Daoy (cell line): Measurements from ENCODE around the gene PTGER4. TPM values are rescaled to one million over a fixed set of nuclear protein-coding genes. Genes with fewer than 3 reads are reported as not detected.
A peak's percentile ranks its signal among the peaks of the same experiment; 100 is the strongest.
"Not testable (repeated sequence)": the region's sequence is repeated elsewhere in the genome, so short reads cannot be mapped to it uniquely, and the experiment has no call there.

Experiments
- DNase-seq: peaks from one replicate; pipeline ENCODE4 v3.0.0-alpha.2; 2015; ENCODE audit warnings: low read depth
- total RNA-seq: library from RNA; depleted of rRNA; stranded (reverse); fragments of >200 nt; shearing (Covaris generic); gene quantifications from 2 replicates; pipeline ENCODE4 v1.2.3, GENCODE V29; 2014

Gene PTGER4
- total RNA-seq, 1 experiment from 2014 or later, result 4.5 TPM

DNA sequence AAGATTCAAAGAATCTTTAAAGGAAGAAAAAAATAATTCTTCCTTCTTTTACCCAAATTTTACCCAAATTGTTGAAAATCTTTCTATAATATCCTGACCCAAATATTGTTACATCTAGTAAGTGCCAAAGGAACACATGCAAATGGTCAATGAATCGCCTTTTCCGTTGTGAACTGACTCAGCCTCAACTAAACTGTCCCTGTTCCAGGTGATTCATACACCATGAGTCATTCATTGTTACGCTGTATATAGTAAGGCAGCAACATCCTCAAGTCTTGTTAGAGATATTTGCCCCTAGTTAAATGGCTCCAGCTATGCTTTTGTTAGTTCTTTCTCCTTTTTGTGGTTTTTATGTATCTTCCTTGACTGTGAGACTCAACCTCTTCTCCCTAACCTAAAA, 9.7 kb downstream of the PTGER4 start:
- DNase-seq, result peak; percentile 92

DNA sequence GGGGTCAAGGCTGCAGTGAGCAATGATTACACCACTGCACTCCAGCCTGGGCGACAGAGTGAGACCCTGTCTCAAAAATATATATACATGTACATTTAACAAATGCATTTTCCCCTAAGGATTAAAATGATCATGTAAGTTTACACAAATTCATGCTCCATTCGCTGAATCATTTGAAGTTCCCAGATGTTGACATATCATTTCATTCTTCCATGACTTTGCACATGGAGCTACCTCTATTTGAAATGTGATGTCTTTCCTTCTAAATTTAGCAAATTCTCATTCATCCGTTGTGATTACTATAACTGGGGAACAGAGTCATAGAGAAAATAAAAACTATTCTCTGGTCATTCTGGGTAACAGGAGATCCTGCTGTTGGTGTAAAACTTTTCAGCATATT, 10.6 kb downstream of the PTGER4 start:
- DNase-seq, result no peak

DNA sequence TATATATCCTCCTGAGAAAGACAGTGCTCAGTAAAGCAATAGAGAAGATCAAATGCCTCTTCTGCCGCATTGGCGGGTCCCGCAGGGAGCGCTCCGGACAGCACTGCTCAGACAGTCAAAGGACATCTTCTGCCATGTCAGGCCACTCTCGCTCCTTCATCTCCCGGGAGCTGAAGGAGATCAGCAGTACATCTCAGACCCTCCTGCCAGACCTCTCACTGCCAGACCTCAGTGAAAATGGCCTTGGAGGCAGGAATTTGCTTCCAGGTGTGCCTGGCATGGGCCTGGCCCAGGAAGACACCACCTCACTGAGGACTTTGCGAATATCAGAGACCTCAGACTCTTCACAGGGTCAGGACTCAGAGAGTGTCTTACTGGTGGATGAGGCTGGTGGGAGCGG, 12.2 kb downstream of the PTGER4 start:
- DNase-seq, result no peak

DNA sequence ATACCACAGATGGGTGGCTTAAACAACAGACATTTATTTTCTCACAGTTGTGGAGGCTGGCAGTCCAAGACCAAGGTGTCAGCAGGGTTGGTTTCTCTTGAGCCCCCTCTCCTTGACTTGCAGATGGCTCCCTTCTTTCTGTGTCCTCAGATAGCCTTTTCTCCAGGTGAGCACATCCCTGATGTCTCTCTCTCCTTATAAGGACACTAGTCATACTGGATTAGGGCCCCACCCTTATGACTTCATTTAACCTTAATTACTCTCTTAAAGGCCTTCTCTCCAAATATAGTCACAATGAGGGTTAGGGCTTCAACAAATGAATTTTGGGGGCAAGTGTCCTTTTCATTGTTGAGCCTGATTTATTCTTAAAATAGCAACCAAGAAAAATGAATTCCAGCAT, 14.7 kb downstream of the PTGER4 start:
- no peak for DNase-seq

DNA sequence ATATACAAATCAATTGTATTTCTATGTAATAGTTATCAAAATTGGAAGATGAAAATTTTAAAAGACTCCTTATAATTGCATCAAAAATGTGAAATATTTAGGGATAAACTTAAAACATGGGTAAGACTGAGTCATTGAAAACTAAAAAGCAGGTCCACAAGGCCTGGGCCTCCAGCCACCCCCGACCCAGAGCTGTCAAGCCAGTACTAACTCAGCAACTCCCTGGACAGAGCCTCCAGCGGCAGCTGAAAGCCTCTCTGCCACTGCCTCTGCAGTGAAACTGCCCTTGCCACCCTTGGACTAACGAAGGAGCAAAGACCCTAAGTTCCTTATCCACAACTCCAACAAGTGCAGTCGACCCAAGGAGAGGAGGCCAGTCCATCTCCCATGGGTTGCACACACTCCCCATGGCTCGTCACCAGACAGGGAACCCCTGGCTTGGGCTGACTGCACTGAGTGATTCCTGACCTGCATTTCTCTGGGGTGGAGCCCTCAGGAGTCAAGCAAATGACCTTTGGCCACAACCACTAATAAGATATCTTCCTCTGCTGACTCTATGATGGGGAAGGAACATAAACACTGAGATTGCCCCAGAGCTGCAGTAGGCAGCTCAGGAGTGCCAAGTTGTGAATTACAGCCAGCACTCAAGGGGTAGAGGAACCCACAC, 20.5 kb downstream of the PTGER4 start:
- DNase-seq, result no peak

DNA sequence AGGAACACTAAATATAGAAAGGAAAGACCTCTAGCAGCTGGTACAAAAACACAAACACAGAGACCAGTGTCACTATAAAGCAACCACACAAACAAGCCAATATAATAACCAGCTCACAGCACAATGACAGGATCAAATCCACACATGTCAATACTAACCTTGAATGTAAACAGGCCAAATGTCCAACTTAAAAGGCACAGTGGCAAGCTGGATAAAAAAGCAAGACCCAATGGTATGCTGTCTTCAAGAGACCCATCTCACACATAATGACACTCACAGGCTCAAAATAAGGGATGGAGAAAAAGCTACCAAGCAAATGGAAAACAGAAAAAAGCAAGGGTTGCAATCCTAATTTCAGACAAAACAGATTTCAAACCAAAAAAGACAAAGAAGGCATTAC, 22.3 kb downstream of the PTGER4 start:
- not testable (repeated sequence) for DNase-seq

DNA sequence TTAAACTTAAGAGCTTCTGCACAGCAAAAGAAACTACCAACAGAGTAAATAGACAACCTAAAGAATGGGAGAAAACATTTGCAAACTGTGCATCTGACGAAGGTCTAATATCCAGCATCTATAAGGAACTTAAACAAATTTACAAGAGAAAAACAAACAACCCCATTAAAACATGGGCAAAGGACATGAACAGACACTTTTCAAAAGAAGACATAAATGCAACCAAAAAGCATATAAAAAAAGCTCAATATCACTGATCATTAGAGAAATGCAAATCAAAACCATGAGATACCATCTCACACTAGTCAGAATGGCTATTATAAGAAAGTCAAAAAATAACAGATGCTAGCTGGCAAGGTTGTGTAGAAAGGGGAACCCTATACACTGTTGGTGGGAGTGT, 25.8 kb downstream of the PTGER4 start:
- not testable (repeated sequence) for DNase-seq

DNA sequence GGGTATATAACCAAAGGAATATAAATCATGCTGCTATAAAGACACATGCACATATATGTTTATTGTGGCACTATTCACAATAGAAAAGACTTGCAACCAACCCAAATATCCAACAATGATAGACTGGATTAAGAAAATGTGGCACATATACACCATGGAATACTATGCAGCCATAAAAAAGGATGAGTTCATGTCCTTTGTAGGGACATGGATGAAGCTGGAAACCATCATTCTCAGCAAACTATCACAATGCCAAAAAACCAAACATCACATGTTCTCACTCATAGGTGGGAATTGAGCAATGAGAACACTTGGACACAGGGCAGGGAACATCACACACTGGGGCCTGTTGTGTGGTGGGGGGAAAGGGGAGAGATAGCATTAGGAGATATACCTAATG, 30.9 kb downstream of the PTGER4 start:
- not testable (repeated sequence) for DNase-seq

DNA sequence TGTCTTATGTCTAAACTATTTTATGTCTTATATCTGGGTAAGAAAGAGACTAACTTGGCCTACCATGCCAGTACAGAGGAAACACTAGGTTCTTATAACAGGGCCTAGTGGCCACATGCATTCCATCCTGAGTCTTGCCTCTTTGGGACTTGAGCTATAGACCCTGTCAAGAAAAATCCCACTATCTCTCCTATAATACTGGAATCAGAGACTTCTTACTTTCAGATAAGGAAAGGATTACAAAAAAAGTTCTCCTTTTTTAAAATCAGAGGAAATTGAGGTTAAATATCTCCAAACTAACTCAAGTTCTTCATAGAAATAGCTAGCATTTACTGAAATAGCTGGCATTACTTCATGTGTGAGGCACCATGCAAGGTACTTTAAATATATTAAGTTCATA, 34.3 kb downstream of the PTGER4 start:
- DNase-seq, result no peak

DNA sequence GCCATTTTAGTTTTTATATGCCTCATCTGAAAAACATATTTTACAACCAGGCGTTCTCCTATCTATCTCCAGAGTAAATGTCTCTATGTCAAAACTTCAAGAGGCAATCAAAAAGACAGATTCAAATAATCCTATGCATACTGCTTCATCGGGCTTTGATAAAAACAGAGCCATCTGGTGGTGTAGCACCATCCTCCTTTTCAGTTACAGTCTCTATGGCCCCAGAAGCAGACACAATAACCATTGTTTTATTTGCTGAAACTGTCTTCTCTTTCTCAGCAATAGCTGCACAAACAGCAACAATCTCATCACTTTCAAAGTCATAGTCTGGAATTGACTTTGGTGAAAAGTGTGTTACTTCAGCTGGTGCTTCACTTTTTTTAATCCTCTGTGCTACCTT, 36.3 kb downstream of the PTGER4 start:
- DNase-seq, result no peak

DNA sequence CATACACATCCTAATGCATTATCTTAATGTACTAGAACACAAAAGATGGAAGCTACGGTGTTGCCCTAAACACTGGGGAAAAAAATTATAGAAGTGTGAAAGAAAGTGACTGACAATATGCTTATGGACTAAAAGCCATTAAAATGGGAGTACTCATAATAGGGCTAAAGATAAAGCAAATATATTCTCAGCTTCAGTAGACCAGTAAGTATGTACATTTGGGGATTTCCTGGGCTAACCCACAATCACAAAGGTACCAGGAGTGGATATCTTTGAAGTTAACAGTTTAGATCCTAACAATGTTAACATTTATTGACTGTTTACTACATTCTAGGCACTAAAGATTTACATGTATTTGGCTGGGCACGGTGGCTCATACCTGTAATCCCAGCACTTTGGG, 36.9 kb downstream of the PTGER4 start:
- no peak for DNase-seq

DNA sequence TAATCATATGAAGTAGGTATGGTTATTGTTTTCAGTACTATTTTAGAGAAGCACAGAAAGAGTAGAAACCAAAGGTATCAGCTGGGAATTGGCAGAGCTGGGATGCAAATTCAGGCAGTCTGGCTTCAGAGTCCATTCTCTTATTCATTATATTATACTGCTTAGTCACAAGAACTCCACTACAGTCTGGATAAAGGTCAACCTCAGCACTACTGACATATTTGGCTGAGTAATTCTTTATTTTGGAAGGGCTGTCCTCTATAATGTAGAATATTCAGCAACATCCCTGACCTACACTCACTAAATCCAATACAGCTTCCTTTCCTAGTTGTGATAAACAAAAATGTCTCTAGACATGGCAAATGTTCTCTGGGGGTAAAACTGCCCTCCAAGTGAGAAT, 37.6 kb downstream of the PTGER4 start:
- no peak for DNase-seq

DNA sequence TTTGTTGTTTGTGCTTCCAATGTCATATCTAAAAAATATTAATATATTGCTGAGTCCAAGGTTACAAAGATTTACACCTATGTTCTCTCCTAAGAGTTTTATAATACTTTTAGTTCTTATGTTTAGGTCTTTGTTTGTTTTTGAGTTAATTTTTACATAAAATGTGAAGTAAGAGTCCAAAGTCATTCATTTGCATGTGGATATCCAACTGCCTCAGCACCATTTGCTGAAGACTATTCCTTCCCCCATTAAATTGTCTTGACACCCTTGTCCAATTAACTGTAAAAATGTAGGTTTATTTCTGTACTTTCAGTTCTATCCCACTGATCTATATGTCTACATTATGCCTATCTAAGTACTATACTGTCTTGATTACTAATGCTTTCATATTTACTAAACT, 40.4 kb downstream of the PTGER4 start:
- no peak for DNase-seq

DNA sequence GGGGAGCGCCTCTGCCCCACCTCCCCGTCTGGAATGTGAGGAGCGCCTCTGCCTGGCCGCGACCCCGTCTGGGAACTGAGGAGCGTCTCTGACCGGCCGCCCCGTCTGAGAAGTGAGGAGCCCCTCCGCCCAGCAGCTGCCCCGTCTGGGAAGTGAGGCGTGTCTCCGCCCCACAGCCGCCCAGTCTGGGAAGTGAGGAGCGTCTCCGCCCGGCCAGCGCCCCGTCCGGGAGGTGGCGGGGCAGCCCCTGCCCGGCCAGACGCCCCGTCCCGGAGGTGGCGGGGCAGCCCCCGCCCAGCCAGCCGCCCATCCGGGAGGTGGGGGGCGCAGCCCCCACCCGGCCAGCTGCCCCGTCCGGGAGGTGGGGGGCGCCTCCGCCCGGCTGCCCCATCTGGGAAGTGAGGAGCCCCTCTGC, 42.8 kb downstream of the PTGER4 start:
- not testable (repeated sequence) for DNase-seq

DNA sequence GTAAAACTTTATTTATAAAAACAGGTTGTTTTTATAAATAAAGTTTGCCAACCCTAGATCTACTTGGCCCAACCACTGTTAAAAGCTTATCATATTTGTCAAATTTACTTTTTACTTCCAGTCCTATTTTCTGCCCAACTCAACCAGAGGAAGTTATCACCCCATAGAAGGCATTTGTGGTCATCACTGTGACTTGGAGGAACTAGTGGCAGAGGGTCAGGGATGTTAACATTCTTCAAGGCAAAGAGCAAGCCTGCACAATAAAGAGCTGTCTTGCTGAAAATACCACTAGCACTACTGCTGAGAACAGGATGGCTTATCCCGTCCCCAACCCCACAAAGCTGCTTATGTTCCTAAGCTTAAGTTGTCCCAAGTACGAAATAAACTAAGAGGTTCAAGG, 53.7 kb downstream of the PTGER4 start:
- DNase-seq, result no peak

DNA sequence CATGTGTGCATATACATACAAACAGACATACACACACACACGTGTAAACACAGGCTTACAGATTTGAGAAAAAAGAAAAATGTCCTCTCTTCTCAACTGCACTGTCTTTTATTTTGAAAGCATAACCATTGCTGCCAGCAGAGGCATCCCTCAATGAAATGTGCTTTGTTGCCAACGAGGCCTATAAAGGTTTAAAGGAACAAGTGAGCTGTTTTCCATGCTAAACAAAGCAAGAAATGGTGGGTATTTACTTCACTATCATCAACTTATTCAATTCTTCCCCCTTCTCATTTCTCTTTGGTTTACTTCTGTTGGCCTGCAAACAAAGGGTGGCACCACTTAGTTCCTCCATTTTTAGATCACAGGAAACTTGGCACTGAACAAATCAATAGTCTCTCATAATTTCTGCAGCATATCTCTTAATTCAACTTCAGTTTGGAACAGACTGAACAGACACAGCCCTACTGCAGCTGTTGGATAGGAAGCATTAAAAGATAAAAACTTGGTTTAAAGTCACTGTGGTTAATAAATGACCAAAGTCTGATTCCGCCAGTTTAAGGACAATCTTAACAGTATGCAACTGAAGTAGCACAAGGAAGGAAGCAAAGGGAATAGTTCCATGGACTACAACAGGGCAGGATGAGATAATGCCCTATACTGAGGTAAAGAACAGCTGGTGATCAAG, 54.3 kb downstream of the PTGER4 start:
- DNase-seq, result no peak

DNA sequence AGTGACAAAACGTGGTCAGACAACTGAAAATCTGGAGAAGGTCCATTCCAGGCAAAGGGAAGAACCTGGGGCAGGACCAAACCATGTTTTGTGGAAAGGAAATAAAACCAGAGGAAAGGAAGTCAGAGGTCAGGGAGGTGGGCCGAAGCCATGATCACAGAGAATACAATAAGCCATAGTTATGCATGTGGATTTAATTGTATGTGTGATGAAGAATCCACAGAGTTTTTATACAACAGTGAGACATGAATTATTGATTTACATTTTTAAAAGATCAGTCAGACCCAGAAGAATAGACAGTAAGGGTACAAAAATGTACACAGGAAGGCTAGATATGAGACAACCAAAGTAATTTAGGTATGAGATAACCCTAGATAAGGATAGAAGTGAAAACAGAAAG, 55.3 kb downstream of the PTGER4 start:
- DNase-seq, result peak; percentile 29

DNA sequence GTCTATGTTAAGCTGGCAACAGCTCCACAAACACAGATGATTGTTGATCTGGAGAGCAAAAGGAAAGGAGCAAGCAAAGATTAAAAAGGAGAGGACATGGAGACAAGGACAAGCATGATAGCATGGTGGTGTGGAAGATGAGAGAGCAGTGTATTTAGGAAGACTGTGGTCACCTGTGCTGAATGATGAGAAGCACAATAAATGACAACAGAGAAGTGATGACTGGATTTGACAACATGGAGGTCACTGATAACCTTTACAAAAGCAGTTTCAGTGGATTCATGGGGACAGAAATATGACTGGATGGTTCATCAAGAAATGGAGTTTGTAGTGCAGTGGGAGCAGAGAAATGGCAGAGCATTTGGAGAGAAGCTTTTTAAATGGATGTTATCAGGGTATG, 55.9 kb downstream of the PTGER4 start:
- DNase-seq, result no peak

DNA sequence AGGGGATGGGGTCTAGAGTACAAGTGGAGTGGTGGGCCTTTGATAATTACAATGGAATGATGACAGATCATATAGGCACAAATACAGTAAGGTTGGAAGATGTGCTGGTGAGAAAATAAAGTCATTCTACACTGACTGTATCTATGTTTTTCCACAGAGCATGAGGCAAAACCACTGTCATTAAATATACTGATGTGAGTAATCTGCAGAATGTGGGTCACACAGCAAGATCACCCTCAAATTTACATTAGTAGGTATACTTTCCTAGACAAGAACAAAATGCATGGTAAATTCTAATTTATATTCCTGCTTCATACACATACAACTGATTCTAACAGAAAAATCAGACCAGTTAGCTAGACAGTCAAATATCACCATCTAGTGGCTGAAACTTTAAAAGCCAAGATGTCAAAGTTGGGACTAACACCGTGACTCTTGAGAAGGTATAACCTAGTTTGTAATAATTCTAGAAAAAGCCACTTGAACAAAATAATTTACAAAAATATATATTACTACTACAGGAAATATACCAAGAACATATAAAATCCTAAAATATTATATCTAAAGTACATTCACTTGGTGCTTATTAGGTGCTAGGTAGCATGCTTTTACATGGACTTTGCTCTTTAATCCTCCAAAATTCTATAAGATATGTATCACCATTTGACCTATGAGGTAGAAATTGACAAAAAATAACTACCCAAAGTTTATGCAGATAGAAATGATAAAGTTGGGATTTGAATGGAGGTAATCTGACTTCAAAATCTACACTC, 56.6 kb downstream of the PTGER4 start:
- peak; percentile 44 for DNase-seq

DNA sequence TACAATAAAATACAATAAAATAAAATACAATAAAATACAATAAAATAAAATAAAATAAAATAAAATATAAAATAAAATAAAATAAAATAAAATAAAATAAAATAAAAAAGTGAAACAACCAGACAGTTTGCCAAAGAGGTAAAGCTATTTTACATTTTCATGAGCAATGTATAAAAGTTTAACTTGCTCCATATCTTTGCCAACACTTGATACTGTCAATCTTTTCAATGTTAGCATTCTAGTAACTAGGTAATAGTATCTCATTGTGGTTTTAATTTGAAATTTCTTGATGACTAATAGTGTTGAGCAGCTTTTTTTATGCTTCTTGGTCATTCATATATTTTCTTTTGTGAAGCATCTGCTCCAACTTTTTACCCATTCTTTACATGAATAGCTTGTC, 58.8 kb downstream of the PTGER4 start:
- DNase-seq, result no peak
